Mesodermal cell (in vitro differentiated cells): ENCODE measurements around the gene MAP3K13.

ENCODE experiments used
- H3K27ac ChIP-seq: 2 replicates; pipeline ENCODE4 v1.7.0; 2013; ENCODE audit warnings: mild to moderate bottlenecking, low read depth, low read length, moderate library complexity; ENCODE audit not compliant: severe bottlenecking
- H3K36me3 ChIP-seq: 2 replicates; pipeline ENCODE4 v1.7.1; 2013; ENCODE audit warnings: mild to moderate bottlenecking, low read length, moderate library complexity; ENCODE audit not compliant: control insufficient read depth, insufficient read depth
- H3K4me1 ChIP-seq: one replicate; pipeline ENCODE4 v1.7.1; 2013; ENCODE audit warnings: mild to moderate bottlenecking, low read length; ENCODE audit not compliant: insufficient read depth, control insufficient read depth, poor library complexity, severe bottlenecking
- H3K4me3 ChIP-seq: 2 replicates; pipeline ENCODE4 v1.7.0; 2013; ENCODE audit warnings: low read length, control low read depth, mild to moderate bottlenecking; ENCODE audit not compliant: insufficient read depth, poor library complexity, severe bottlenecking; ENCODE audit errors: extremely low read depth
- H3K9me3 ChIP-seq: 2 replicates; pipeline ENCODE4 v1.7.1; 2013; ENCODE audit warnings: mild to moderate bottlenecking, low read length, moderate library complexity; ENCODE audit not compliant: control insufficient read depth
- WGBS, 2 experiments: methylation state at CpG; one replicate each; pipeline ENCODE4 v1.1.5; 2013; ENCODE audit warnings: missing lambda C conversion rate in 2 of 2; ENCODE audit not compliant: insufficient coverage in 2 of 2; 5-methylcytosine and 5-hydroxymethylcytosine counted together

MAP3K13 gene

DNA sequence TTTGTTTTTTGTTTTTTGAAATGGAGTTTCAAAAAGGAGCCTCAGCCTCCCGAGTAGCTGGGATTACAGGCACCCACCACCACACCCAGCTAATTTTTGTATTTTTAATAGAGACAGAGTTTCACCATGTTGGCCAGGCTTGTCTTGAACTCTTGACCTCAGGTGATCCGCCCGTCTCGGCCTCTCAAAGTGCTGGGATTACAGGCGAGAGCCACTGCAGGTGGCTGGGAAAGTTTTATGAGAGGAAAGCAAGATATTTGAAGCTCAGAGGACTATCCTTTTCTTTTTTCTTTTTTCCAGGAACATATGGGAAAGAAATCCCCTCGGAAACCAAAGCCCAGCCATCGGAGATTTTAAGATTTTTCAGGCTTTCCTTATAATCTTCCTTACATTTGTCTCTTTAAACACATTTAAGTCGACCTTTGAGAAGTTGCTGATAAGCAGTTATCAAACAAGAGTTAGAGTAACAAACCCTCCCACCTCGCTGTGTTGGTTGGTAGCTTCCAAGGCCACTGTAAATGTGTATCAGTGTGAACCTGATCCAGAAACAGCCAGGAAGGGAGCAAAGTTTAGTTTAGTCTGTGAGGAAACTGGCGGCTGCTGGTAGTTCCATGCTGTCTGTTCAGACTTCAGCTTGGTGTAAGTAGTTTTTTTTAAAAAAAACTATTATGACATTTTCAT, 34.5 kb upstream of the MAP3K13 start:
- 80 to 96% methylated on average over 2 to 3 of the region's 10 CpGs for WGBS, 2 experiments
- H3K4me1 ChIP-seq, result no peaks in the 10 kb centered on the region
- no peaks in the 10 kb centered on the region for H3K9me3 ChIP-seq
- no peak overlapping the region for H3K4me3 ChIP-seq
- no peaks in the 10 kb centered on the region for H3K36me3 ChIP-seq
- no peak overlapping the region for H3K27ac ChIP-seq

- WGBS, 2 experiments, result 80 to 100% methylated on average over 2 to 5 of the region's 6 CpGs
These were observed 32.7 kb upstream of the MAP3K13 start for GRCh38 chr3:185330238-185330637.

DNA sequence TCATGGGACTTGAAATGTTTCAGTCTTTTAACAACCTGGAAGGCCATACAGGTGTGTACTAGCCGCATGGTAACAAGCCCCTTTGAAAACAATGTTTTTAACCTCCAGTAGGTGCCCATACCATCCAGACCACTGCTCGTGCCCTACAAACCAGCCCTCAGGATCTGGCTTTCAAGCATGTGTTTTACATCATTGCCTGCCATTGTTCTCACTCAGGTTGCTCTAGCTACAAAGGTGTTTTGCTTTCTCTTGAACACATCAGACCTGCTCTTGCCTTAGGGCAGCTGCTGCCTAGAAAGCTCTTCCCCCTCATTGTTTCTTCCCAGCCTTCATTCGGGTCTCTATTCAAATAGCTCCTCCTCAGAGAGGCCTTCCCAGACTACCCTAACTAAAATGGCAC, 32.3 kb upstream of the MAP3K13 start:
- no peaks in the 10 kb centered on the region for H3K9me3 ChIP-seq
- no peaks in the 10 kb centered on the region for H3K4me1 ChIP-seq
- H3K27ac ChIP-seq, result no peak overlapping the region
- no peak overlapping the region for H3K4me3 ChIP-seq
- 83 to 94% methylated on average over 2 to 3 of the region's 3 CpGs for WGBS, 2 experiments
- H3K36me3 ChIP-seq, result no peaks in the 10 kb centered on the region

More at GRCh38 chr3:185330238-185330637, 32.7 kb upstream of the MAP3K13 start:
- no peak overlapping the region for H3K4me3 ChIP-seq
- no peaks in the 10 kb centered on the region for H3K4me1 ChIP-seq
- no peaks in the 10 kb centered on the region for H3K9me3 ChIP-seq
- no peaks in the 10 kb centered on the region for H3K36me3 ChIP-seq
- H3K27ac ChIP-seq, result no peak overlapping the region

- Histone ChIP-seq H3K36me3 (no peaks in the 10 kb centered on the region), H3K4me1 (no peaks in the 10 kb centered on the region), H3K9me3 (no peaks in the 10 kb centered on the region), H3K4me3 (no peak overlapping the region), H3K27ac (no peak overlapping the region)
- WGBS, 2 experiments, result no CpG with 5 or more reads among the region's 3 CpGs
These were observed 30.8 kb upstream of the MAP3K13 start for GRCh38 chr3:185332026-185332735.

- H3K27ac ChIP-seq, result no peak overlapping the region
- H3K9me3 ChIP-seq, result no peaks in the 10 kb centered on the region
- no peaks in the 10 kb centered on the region for H3K4me1 ChIP-seq
- H3K36me3 ChIP-seq, result no peaks in the 10 kb centered on the region
- H3K4me3 ChIP-seq, result no peak overlapping the region
These were observed 27.1 kb upstream of the MAP3K13 start for GRCh38 chr3:185335799-185336198.

GRCh38 chr3:185337231-185337816, 25.6 kb upstream of the MAP3K13 start:
- no peak overlapping the region for H3K27ac ChIP-seq
- H3K36me3 ChIP-seq, result no peaks in the 10 kb centered on the region
- WGBS, 2 experiments, result 94% methylated on average over 3 of the region's 5 CpGs; no CpG with 5 or more reads in 1 of the 2 experiments
- no peaks in the 10 kb centered on the region for H3K9me3 ChIP-seq
- H3K4me3 ChIP-seq, result no peak overlapping the region
- no peaks in the 10 kb centered on the region for H3K4me1 ChIP-seq

GRCh38 chr3:185339945-185340344, 23.0 kb upstream of the MAP3K13 start:
- Histone ChIP-seq H3K36me3 (no peaks in the 10 kb centered on the region), H3K4me3 (no peak overlapping the region), H3K27ac (no peak overlapping the region), H3K9me3 (no peaks in the 10 kb centered on the region), H3K4me1 (no peaks in the 10 kb centered on the region)
- WGBS, 2 experiments, result 88 to 100% methylated on average over 1 of the region's 2 CpGs

DNA sequence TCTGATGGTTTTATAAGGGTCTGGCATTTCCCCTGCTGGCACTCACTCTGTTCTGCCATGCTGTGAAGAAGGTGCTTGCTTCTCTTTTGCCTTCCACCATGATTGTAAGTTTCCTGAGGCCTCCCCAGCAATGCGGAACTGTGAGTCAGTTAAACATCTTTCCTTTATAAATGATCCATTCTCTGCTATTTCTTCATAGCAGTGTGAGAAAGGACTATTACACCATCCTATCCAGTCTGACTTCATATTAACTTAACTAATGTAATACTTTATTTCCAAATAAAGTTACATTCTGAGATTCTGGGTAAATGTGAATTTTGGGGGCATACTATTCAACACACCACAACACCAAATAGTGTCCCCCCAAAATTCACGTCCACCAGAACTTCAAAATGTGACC, 22.2 kb upstream of the MAP3K13 start:
- WGBS, 2 experiments, result 83% methylated on average over 1 of the region's 2 CpGs; no CpG with 5 or more reads in 1 of the 2 experiments
- Histone ChIP-seq H3K27ac (no peak overlapping the region), H3K4me3 (no peak overlapping the region)

DNA sequence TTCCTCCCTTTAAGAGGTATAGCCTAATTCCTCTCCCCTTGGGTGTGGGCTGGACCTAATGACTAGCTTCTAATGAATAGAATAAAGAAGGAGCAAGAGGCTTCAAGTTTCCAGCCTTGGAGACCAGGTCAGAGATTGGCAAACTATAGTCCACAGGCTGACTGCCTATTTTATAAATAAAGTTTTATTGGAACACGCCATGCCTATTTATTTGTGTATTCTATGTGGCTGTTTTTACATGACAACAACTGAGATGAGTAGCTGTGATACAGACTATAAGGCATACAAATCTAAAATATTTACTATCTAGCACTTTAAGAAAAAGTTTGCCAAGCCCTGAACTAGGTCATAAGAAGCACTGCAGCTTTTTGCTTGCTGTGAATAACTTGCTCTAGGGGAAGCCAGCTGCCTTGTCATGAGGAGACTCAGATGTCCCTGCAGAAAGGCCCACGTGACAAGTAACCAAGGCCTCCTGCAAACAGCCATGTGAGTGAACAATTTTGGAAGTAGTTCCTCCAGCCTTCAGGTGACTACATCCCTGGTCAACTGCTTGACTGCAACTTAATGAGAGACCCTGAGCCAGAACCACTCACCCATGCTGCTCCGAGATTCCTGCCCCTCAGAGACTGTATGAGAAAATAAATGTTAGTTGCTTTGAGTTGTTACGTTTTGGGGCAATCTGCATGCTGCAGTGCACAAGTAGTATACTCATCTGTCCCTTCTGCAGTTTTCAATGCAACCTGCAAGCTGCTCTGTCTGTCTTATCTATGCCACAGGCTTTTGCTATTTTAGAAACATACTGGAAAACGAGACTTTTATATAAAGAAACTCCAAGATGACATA, 21.1 kb upstream of the MAP3K13 start:
- H3K36me3 ChIP-seq, result no peaks in the 10 kb centered on the region
- H3K4me1 ChIP-seq, result no peaks in the 10 kb centered on the region
- peaks cover 4% of the 10 kb centered on the region for H3K9me3 ChIP-seq
- no peak overlapping the region for H3K27ac ChIP-seq
- no peak overlapping the region for H3K4me3 ChIP-seq
- 52 to 88% methylated on average over 2 of the region's 5 CpGs for WGBS, 2 experiments

More for the DNA sequence above, 22.2 kb upstream of the MAP3K13 start:
- Histone ChIP-seq H3K36me3 (no peaks in the 10 kb centered on the region), H3K4me1 (no peaks in the 10 kb centered on the region), H3K9me3 (peaks cover 4% of the 10 kb centered on the region)

DNA sequence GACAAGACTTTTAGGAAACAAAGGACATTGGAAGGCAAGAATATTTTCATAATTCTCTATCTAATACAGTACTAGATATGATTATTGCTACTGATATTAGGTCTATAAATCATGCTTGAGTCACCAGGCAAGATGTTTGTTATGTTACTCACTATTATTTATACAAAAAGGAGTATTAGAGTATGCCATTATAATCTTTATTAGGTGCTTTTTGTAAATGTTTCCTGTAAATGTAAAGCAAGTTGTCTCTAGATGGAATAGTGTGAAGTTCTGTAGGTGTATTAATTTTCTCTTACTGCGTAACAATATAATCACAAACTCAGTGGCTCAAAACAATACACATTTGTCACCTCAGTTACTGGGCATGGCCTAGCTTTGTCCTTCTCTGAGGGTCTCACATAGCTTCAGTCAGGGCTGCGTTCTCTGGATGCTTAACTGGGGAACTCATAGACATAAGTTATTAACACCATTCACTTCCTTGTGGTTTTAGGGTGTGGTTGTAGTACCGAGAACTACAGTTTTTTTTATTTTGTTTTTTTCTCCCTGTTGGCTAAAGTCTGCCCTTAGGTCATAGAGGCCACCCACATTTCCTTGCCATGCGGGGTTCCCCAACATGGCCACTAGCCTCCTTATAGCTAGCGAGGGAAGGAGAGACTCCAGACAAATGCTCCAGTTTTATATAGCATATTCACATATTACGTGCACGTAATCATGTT, 20.3 kb upstream of the MAP3K13 start:
- WGBS, 2 experiments, result 100% methylated on average over 1 of the region's 7 CpGs; no CpG with 5 or more reads in 1 of the 2 experiments
- no peak overlapping the region for H3K4me3 ChIP-seq
- H3K9me3 ChIP-seq, result peaks cover 4% of the 10 kb centered on the region
- no peaks in the 10 kb centered on the region for H3K4me1 ChIP-seq
- no peak overlapping the region for H3K27ac ChIP-seq
- no peaks in the 10 kb centered on the region for H3K36me3 ChIP-seq
